OCI-LY7 (cell line): Measurements from ENCODE around the gene ACVR1C. TPM values are rescaled to one million over a fixed set of nuclear protein-coding genes. Genes with fewer than 3 reads are reported as not detected.

Experiments
- BruUV-seq: library from RNA; stranded (reverse); fragments of 400-500 nt; replicated peaks from 2 replicates; lab custom pipeline; 2021; lab: Mats Ljungman, UMichigan
- CTCF ChIA-PET: fragments of 300-600 bp; sonication (Branson Sonifier 250); formaldehyde crosslinking; loops from one replicate; lab custom pipeline; 2022; ENCODE audit warnings: antibody characterized with exemption; ENCODE audit not compliant: unreplicated experiment; lab: Charles Lee
- POLR2A ChIA-PET: fragments of 300-600 bp; sonication (Branson Sonifier 250); formaldehyde crosslinking; loops from one replicate; lab custom pipeline; 2022; ENCODE audit warnings: antibody characterized with exemption; lab: Charles Lee
- DNase-seq: peaks from one replicate; pipeline ENCODE4 v3.0.0-alpha.2; 2015; ENCODE audit warnings: low spot score
- H2AFZ ChIP-seq: fragments of 200-600 bp; sonication (generic), shearing (Covaris generic); 2 replicates; pipeline ENCODE4 v1.6.1; 2014; ENCODE audit warnings: mild to moderate bottlenecking, antibody characterized with exemption, low read length, moderate library complexity
- H3K27ac ChIP-seq: fragments of 200-600 bp; sonication (generic); 2 replicates; pipeline ENCODE4 v1.5.1; 2014; ENCODE audit warnings: mixed run types, low read depth, mild to moderate bottlenecking, moderate library complexity, low read length, inconsistent platforms; ENCODE audit not compliant: poor library complexity, severe bottlenecking
- H3K36me3 ChIP-seq: fragments of 200-600 bp; sonication (generic); 2 replicates; pipeline ENCODE4 v1.6.1; 2014; ENCODE audit warnings: mild to moderate bottlenecking, antibody characterized with exemption, low read length, moderate library complexity, mixed read lengths; ENCODE audit not compliant: insufficient read depth
- H3K4me1 ChIP-seq: fragments of 200-600 bp; sonication (generic); 2 replicates; pipeline ENCODE4 v1.5.1; 2014; ENCODE audit warnings: mild to moderate bottlenecking, low read length; ENCODE audit not compliant: insufficient read depth, poor library complexity, severe bottlenecking
- H3K4me2 ChIP-seq: fragments of 200-600 bp; sonication (generic); 2 replicates; pipeline ENCODE4 v1.6.1; 2014; ENCODE audit warnings: mild to moderate bottlenecking, low read length
- H3K4me3 ChIP-seq: fragments of 200-600 bp; sonication (generic); 2 replicates; pipeline ENCODE4 v1.5.1; 2014; ENCODE audit warnings: mild to moderate bottlenecking, low read depth, low read length; ENCODE audit not compliant: poor library complexity, severe bottlenecking
- H3K79me2 ChIP-seq: fragments of 200-600 bp; sonication (generic); 2 replicates; pipeline ENCODE4 v1.6.1; 2016; ENCODE audit warnings: low read depth, mild to moderate bottlenecking, low read length, moderate library complexity, mixed read lengths; ENCODE audit not compliant: insufficient read depth
- H3K9me2 ChIP-seq: fragments of 200-600 bp; sonication (generic); 2 replicates; pipeline ENCODE4 v1.6.1; 2016; ENCODE audit warnings: mild to moderate bottlenecking, low read length, mixed read lengths; ENCODE audit not compliant: insufficient read depth
- H3K9me3 ChIP-seq: fragments of 200-600 bp; sonication (generic); 2 replicates; pipeline ENCODE4 v1.6.1; 2014; ENCODE audit warnings: mild to moderate bottlenecking, mixed run types, low read length, mixed read lengths
- H4K20me1 ChIP-seq: fragments of 200-600 bp; sonication (generic); 2 replicates; pipeline ENCODE4 v1.6.1; 2014; ENCODE audit warnings: mild to moderate bottlenecking, antibody characterized with exemption, low read length, moderate library complexity, mixed read lengths; ENCODE audit not compliant: insufficient read depth
- EZH2phosphoT487 ChIP-seq: fragments of 200-600 bp; sonication (generic); IDR thresholded peaks from 2 replicates; pipeline ENCODE4 v1.6.1; 2018; ENCODE audit warnings: low read depth, borderline replicate concordance, mild to moderate bottlenecking, mixed run types, antibody characterized with exemption, low read length, moderate library complexity, mixed read lengths
- intact Hi-C: fragments of 100-400 bp; cut with micrococcal nuclease; formaldehyde crosslinking; loops from one replicate; pipeline ENCODE4 v1.10.0; 2022; ENCODE audit not compliant: unreplicated experiment
- total RNA-seq, 2 experiments: library from RNA; depleted of rRNA in 1 of 2; stranded (reverse); fragments of >200 nt in 1 of 2; shearing (Covaris generic) in 1 of 2; gene quantifications; 2 replicates each; pipeline ENCODE4 v1.2.3, GENCODE V29; 2014 to 2022
- TF ChIP-seq, protein P1 (sequence below): fragments of 200-600 bp; sonication (generic); conservative IDR thresholded peaks from 2 replicates; pipeline ENCODE4 v1.5.1; 2014; ENCODE audit warnings: mild to moderate bottlenecking, antibody characterized with exemption, low read length, moderate library complexity, mixed read lengths

Gene ACVR1C
- total RNA-seq, 2 experiments from 2014 or later, result 0.03 TPM; not detected in 1

DNA sequence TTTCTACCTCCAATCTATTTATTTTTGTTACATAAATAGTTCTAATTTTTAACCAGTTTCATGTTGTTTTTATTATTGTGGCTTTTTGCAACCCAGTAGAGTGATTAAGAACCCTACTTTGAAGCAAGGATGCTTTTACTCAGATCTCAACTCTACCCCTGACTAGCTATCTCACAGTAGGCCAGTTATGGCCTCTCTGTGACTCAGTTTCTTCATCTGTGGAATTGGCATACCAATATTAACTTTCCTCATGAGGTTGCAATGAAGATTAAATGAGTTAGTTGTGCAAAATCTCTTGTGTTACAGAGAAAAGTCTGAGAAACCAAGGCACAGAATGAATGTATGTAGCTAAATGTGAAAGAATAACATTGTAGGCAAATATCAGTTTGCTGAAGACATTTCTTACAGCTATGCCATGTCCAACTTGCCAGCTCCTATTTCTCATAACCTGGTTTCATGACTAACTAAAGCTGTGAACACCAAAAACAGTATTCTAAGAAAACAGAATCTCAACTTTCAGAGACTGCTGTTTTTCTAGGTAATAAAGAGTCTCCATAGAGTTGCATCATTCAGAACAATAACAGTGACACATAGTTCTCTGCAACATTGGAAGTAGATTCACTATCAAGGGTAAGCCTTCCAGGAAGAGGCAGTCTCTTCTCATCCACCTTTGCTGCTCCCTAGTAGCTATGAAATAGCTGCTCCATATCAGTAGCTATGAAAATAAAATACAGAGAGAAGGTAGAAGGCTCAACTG, 151.5 kb downstream of the ACVR1C start:
- Histone ChIP-seq H3K27ac (no peak overlapping the region), H3K4me1 (peaks cover 53% of the 10 kb centered on the region), H2AFZ (peak overlapping the region; percentile 41; the same call in 1 of the 2 replicates), H3K36me3 (no peaks in the 10 kb centered on the region), H4K20me1 (no peaks in the 10 kb centered on the region), H3K9me3 (no peaks in the 10 kb centered on the region), H3K4me2 (no peak overlapping the region), H3K79me2 (no peaks in the 10 kb centered on the region), H3K9me2 (no peaks in the 10 kb centered on the region), H3K4me3 (no peak overlapping the region)
- DNase-seq, result no peak
- no TSS peak for BruUV-seq
- CTCF ChIA-PET, result interaction anchor here (1.5 kb wide), 1 partner anchor 12 kb away, joined by 3 read pairs; no protein-coding TSS in a partner anchor
- TF ChIP-seq, protein P1, sequence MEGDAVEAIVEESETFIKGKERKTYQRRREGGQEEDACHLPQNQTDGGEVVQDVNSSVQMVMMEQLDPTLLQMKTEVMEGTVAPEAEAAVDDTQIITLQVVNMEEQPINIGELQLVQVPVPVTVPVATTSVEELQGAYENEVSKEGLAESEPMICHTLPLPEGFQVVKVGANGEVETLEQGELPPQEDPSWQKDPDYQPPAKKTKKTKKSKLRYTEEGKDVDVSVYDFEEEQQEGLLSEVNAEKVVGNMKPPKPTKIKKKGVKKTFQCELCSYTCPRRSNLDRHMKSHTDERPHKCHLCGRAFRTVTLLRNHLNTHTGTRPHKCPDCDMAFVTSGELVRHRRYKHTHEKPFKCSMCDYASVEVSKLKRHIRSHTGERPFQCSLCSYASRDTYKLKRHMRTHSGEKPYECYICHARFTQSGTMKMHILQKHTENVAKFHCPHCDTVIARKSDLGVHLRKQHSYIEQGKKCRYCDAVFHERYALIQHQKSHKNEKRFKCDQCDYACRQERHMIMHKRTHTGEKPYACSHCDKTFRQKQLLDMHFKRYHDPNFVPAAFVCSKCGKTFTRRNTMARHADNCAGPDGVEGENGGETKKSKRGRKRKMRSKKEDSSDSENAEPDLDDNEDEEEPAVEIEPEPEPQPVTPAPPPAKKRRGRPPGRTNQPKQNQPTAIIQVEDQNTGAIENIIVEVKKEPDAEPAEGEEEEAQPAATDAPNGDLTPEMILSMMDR, result no peak
- TF ChIP-seq EZH2phosphoT487, result no peak
- intact Hi-C loops, result no loop called here
- POLR2A ChIA-PET, result interaction anchor here (1.0 kb wide), 2 partner anchors 34 to 38 kb away, joined by 3 read pairs; no protein-coding TSS in a partner anchor

Other genes with a start within 250 kb of the ACVR1C start
- gene CYTIP, start 184.8 kb downstream of the ACVR1C start, total RNA-seq (2014; rRNA removed; shearing (Covaris generic)), result 49.2 and 53.0 TPM in 2 replicates
- gene CYTIP, start 184.8 kb downstream of the ACVR1C start, total RNA-seq (2022), result 60.3 and 64.0 TPM in 2 replicates
- 0.13 and 1.6 TPM in 2 replicates for gene ACVR1, start 247.5 kb upstream of the ACVR1C start, total RNA-seq (2014; rRNA removed; shearing (Covaris generic))
- gene ACVR1, start 247.5 kb upstream of the ACVR1C start, total RNA-seq (2022), result 2.7 and 3.9 TPM in 2 replicates